Superior temporal gyrus (tissue), 1 donor: Measurements from ENCODE around the gene ERGIC2.
"Not testable (repeated sequence)": the region's sequence is repeated elsewhere in the genome, so short reads cannot be mapped to it uniquely, and the experiment has no call there.

ENCODE experiments used
- DNase-seq: peaks from one replicate; pipeline ENCODE4 v3.0.0-alpha.2; 2016; ENCODE audit errors: extremely low spot score

ERGIC2 gene

GRCh38 chr12:29301114-29301513, 79.9 kb downstream of the ERGIC2 start:
- DNase-seq, result no peak

- no peak for DNase-seq
These were observed 81.3 kb downstream of the ERGIC2 start for GRCh38 chr12:29299633-29300032.

GRCh38 chr12:29291226-29291625, 89.7 kb downstream of the ERGIC2 start:
- DNase-seq, result no peak

GRCh38 chr12:29290475-29290874, 90.5 kb downstream of the ERGIC2 start:
- not testable (repeated sequence) for DNase-seq

- no peak for DNase-seq
These were observed 92.9 kb downstream of the ERGIC2 start for GRCh38 chr12:29288031-29288430.

- no peak for DNase-seq
These were observed 93.3 kb downstream of the ERGIC2 start for GRCh38 chr12:29287622-29288021.
